Activated CD4-positive, alpha-beta T cell treated with anti-CD3 and anti-CD28 coated beads for 36 hours (primary cell): ENCODE data around the gene SPECC1L. TPM values are rescaled to one million over a fixed set of nuclear protein-coding genes. Genes with fewer than 3 reads are reported as not detected.

ENCODE experiments used
- ATAC-seq: fragments of 200-7000 bp; cut with Tn5 transposase; one replicate; pipeline ENCODE4 v1.10.0; 2021; ENCODE audit warnings: mild to moderate bottlenecking, moderate library complexity
- CTCF ChIA-PET: fragments of 350-600 bp; sonication (Branson Sonifier 250); formaldehyde crosslinking; loops from one replicate; lab custom pipeline; 2021; ENCODE audit warnings: antibody characterized with exemption; lab: Charles Lee
- POLR2A ChIA-PET: fragments of 350-600 bp; sonication (Branson Sonifier 250); formaldehyde crosslinking; loops from one replicate; lab custom pipeline; 2021; ENCODE audit warnings: antibody characterized with exemption, inconsistent platforms; lab: Charles Lee
- DNase-seq: peaks from one replicate; pipeline ENCODE4 v3.0.0-alpha.2; 2020
- H3K27ac Mint-ChIP-seq: one replicate; pipeline ENCODE4 v1.8.0; 2021; ENCODE audit warnings: mixed read lengths
- H3K27me3 Mint-ChIP-seq: one replicate; pipeline ENCODE4 v1.8.0; 2021; ENCODE audit warnings: mixed read lengths
- H3K36me3 Mint-ChIP-seq: one replicate; pipeline ENCODE4 v1.8.0; 2021; ENCODE audit warnings: low read depth, mixed read lengths
- H3K4me1 Mint-ChIP-seq: one replicate; pipeline ENCODE4 v1.8.0; 2021; ENCODE audit warnings: mixed read lengths
- H3K4me3 Mint-ChIP-seq: one replicate; pipeline ENCODE4 v1.8.0; 2021; ENCODE audit warnings: mild to moderate bottlenecking, moderate library complexity, mixed read lengths
- H3K9me3 Mint-ChIP-seq: one replicate; pipeline ENCODE4 v1.8.0; 2021; ENCODE audit warnings: low read depth, mixed read lengths
- intact Hi-C, 2 experiments: fragments of 100-400 bp; cut with DNase I in 1 of 2; cut with micrococcal nuclease in 1 of 2; formaldehyde crosslinking; loops; one replicate each; pipeline versions ENCODE4 v1.14.2 to v1.15.1; 2022 to 2024; cut with DNase I, micrococcal nuclease
- total RNA-seq, 2 experiments: library from RNA; stranded (reverse); gene quantifications; one replicate each; pipeline ENCODE4 v1.2.3, GENCODE V29; 2021

Gene SPECC1L
- total RNA-seq, 2 experiments from 2014 or later = 31.5 to 38.2 TPM

DNA sequence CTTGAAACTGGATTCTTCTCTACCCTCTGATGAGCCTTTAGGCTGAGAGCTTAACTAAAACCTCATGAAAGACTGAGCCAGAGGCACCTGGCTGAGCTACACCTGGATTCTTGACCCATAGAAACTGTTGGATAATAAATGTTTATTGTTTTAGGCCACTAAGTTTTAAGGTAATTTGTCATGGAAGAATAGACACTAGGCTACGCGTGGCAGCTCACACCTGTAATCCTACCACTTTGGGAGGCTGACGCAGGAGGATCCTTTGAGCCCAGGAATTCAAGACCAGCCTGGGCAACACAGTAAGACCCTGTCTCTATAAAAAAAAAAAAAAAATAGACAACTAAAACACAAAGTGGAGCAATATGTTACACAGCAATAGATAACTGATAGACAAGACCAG, 195.3 kb downstream of the SPECC1L start:
- Mint-ChIP-seq H3K4me3 (no peak overlapping the region), H3K27me3 (no peaks in the 10 kb centered on the region), H3K36me3 (no peaks in the 10 kb centered on the region), H3K4me1 (peaks cover 5% of the 10 kb centered on the region), H3K9me3 (no peaks in the 10 kb centered on the region), H3K27ac (no peak overlapping the region)
- ChIA-PET CTCF (interaction anchor here (0.6 kb wide), 1 partner anchor 313 kb away, joined by 3 read pairs; no protein-coding TSS in a partner anchor), POLR2A (interaction anchor here (0.6 to 0.7 kb wide), 3 partner anchors 44 to 193 kb away, joined by 3 read pairs; no protein-coding TSS in a partner anchor)
- intact Hi-C loops = no loop called here
- no peak for DNase-seq
- ATAC-seq = no peak

- Mint-ChIP-seq H3K27ac (no peak overlapping the region), H3K27me3 (no peaks in the 10 kb centered on the region), H3K9me3 (no peaks in the 10 kb centered on the region), H3K4me3 (no peak overlapping the region), H3K4me1 (peaks cover 4% of the 10 kb centered on the region), H3K36me3 (no peaks in the 10 kb centered on the region)
- CTCF ChIA-PET = interaction anchor here (0.9 kb wide), 1 partner anchor 31 kb away, joined by 3 read pairs; no protein-coding TSS in a partner anchor
- DNase-seq (no peak), ATAC-seq (no peak)
- intact Hi-C loops = no loop called here
- POLR2A ChIA-PET = no interaction called here
Observed at GRCh38 chr22:24466716-24467328, 196.2 kb downstream of the SPECC1L start.

GRCh38 chr22:24467340-24467739, 196.7 kb downstream of the SPECC1L start:
- no peaks in the 10 kb centered on the region for H3K9me3 Mint-ChIP-seq
- ATAC-seq (no peak), DNase-seq (no peak)
- POLR2A ChIA-PET = no interaction called here
- H3K27ac Mint-ChIP-seq = no peak overlapping the region
- H3K4me1 Mint-ChIP-seq = peaks cover 4% of the 10 kb centered on the region
- intact Hi-C loops = no loop called here
- no peaks in the 10 kb centered on the region for H3K36me3 Mint-ChIP-seq
- no peaks in the 10 kb centered on the region for H3K27me3 Mint-ChIP-seq
- no peak overlapping the region for H3K4me3 Mint-ChIP-seq
- CTCF ChIA-PET = interaction anchor here (0.9 kb wide), 1 partner anchor 32 kb away, joined by 3 read pairs; no protein-coding TSS in a partner anchor

Other genes starting within 250 kb of the SPECC1L start
- gene SUSD2, start 89.3 kb upstream of the SPECC1L start, total RNA-seq = under 1 TPM; 0.65 to 0.80 TPM
- gene GGT5, start 25.7 kb upstream of the SPECC1L start, total RNA-seq = under 1 TPM in 1 of 2 experiments, not detected in 1; 0.04 TPM
- 10 to 100 TPM; 30.6 to 31.3 TPM for gene ADORA2A, start 156.8 kb downstream of the SPECC1L start, total RNA-seq
- under 1 TPM; 0.16 to 0.28 TPM for gene UPB1, start 224.5 kb downstream of the SPECC1L start, total RNA-seq